D721Med (cell line): ENCODE results near the gene TNS1.

ENCODE experiments used
- DNase-seq: peaks from one replicate; pipeline ENCODE4 v3.0.0; 2011; ENCODE audit warnings: low spot score; ENCODE audit not compliant: insufficient read length
- FAIRE-seq: peaks from 2 replicates; lab custom pipeline; 2011; peaks lifted over from hg19 to GRCh38; lab: Jason Lieb, UNC
- CTCF ChIP-seq: IDR thresholded peaks from 2 replicates; pipeline ENCODE4 v1.5.1; 2012; ENCODE audit warnings: mild to moderate bottlenecking, control low read depth; ENCODE audit not compliant: insufficient read depth; ENCODE audit errors: missing control alignments

Gene TNS1

GRCh38 chr2:217828336-217828735 lies 174.5 kb downstream of the TNS1 start:
- FAIRE-seq = no peak
- DNase-seq = no peak
- no peak for TF ChIP-seq CTCF

- no peak for DNase-seq
Measured at GRCh38 chr2:217827430-217828201, 175.2 kb downstream of the TNS1 start.

GRCh38 chr2:217826991-217827390 lies 175.8 kb downstream of the TNS1 start:
- FAIRE-seq = no peak
- TF ChIP-seq CTCF = no peak

More at GRCh38 chr2:217827430-217828201, 175.2 kb downstream of the TNS1 start:
- no peak for FAIRE-seq
- TF ChIP-seq CTCF = no peak

GRCh38 chr2:217826520-217826919 lies 176.3 kb downstream of the TNS1 start:
- TF ChIP-seq CTCF = no peak
- DNase-seq (no peak), FAIRE-seq (no peak)

More at GRCh38 chr2:217826991-217827390, 175.8 kb downstream of the TNS1 start:
- DNase-seq = no peak

- TF ChIP-seq CTCF = no peak
- FAIRE-seq (no peak), DNase-seq (no peak)
Measured at GRCh38 chr2:217825469-217826235, 177.1 kb downstream of the TNS1 start.

- TF ChIP-seq CTCF = no peak
- FAIRE-seq (no peak), DNase-seq (no peak)
Measured at GRCh38 chr2:217824223-217824622, 178.6 kb downstream of the TNS1 start.

- FAIRE-seq (no peak), DNase-seq (no peak)
- no peak for TF ChIP-seq CTCF
Measured at GRCh38 chr2:217823626-217824025, 179.2 kb downstream of the TNS1 start.
